Measurements from ENCODE around the gene RBP3. TPM values are rescaled to one million over a fixed set of nuclear protein-coding genes. Genes with fewer than 3 reads are reported as not detected.

The RBP3 gene
- total and polyA plus RNA-seq, 9 donors, result not detected

- no peak for DNase-seq
- intact Hi-C loops (cut with DNase I), result no loop called here
- 67 to 90% (median 87%) methylated on average over 4 of the region's 4 CpGs for WGBS, 3 donors
These were observed 11.7 kb downstream of the RBP3 start for GRCh38 chr10:47359626-47360418.

DNA sequence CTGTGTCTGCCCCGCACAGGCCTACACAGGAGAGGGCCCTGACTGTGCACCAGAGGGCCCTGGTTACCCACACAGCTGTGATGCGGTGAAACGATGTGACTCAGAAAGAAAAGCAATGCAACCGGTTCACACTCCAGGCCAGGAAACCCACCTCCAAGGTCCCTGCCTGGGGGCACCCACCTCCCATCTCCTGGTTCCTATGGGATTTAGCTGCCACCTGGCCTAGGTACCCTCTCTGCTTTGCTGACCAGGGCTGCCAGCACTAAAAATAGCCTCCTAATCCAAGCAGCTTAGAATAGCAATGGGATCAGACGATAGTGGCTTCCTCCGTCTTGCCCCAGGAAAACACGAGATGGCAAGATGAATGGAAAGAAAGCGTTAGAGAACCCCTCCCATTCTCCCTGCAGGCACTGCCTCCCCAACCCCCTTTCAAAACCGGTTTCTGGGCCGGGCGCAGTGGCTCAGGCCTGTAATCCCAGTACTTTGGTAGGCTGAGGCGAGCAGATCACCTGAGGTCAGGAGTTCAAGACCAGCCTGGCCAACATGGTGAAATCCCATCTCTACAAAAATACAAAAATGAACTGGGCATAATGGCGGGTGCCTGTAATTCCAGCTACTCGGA lies 12.4 kb downstream of the RBP3 start:
- intact Hi-C loops (cut with DNase I), result no loop called here

More at GRCh38 chr10:47359626-47360418, 11.7 kb downstream of the RBP3 start:
- no peaks in the 10 kb centered on the region for H3K36me3 ChIP-seq
- H3K4me3 ChIP-seq, result no peak overlapping the region
- H3K27me3 ChIP-seq, result no peaks in the 10 kb centered on the region
- H3K4me1 ChIP-seq (ENCODE audit: insufficient read depth), result no peaks in the 10 kb centered on the region
- H3K27ac ChIP-seq, result no peak overlapping the region
- TF ChIP-seq EP300 (IDR thresholded peaks at IDR 0.05) (no peak), POLR2A (IDR thresholded peaks at IDR 0.05) (no peak)
- TF ChIP-seq, protein P1, sequence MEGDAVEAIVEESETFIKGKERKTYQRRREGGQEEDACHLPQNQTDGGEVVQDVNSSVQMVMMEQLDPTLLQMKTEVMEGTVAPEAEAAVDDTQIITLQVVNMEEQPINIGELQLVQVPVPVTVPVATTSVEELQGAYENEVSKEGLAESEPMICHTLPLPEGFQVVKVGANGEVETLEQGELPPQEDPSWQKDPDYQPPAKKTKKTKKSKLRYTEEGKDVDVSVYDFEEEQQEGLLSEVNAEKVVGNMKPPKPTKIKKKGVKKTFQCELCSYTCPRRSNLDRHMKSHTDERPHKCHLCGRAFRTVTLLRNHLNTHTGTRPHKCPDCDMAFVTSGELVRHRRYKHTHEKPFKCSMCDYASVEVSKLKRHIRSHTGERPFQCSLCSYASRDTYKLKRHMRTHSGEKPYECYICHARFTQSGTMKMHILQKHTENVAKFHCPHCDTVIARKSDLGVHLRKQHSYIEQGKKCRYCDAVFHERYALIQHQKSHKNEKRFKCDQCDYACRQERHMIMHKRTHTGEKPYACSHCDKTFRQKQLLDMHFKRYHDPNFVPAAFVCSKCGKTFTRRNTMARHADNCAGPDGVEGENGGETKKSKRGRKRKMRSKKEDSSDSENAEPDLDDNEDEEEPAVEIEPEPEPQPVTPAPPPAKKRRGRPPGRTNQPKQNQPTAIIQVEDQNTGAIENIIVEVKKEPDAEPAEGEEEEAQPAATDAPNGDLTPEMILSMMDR (IDR thresholded peaks at IDR 0.05), result no peak
- no peaks in the 10 kb centered on the region for H3K9me3 ChIP-seq

GRCh38 chr10:47361293-47361692 lies 13.1 kb downstream of the RBP3 start:
- TF ChIP-seq POLR2A (IDR thresholded peaks at IDR 0.05) (no peak), EP300 (IDR thresholded peaks at IDR 0.05) (no peak)
- TF ChIP-seq, protein P1 (IDR thresholded peaks at IDR 0.05), result no peak
- H3K27me3 ChIP-seq, result no peaks in the 10 kb centered on the region
- H3K27ac ChIP-seq, result no peak overlapping the region
- H3K9me3 ChIP-seq, result no peaks in the 10 kb centered on the region
- 55 to 58% (median 57%) methylated on average over 9 of the region's 9 CpGs for WGBS, 3 donors
- H3K4me3 ChIP-seq, result no peak overlapping the region
- no peaks in the 10 kb centered on the region for H3K4me1 ChIP-seq (ENCODE audit: insufficient read depth)
- intact Hi-C loops (cut with DNase I), result no loop called here
- DNase-seq, result no peak
- no peaks in the 10 kb centered on the region for H3K36me3 ChIP-seq

More for the DNA sequence above, 12.4 kb downstream of the RBP3 start:
- WGBS, 3 donors, result 86 to 90% (median 90%) methylated on average over 14 of the region's 14 CpGs
- H3K9me3 ChIP-seq, result no peaks in the 10 kb centered on the region
- no peak for DNase-seq
- TF ChIP-seq, protein P1 (IDR thresholded peaks at IDR 0.05), result no peak
- no peak for TF ChIP-seq POLR2A (IDR thresholded peaks at IDR 0.05)
- no peak for TF ChIP-seq EP300 (IDR thresholded peaks at IDR 0.05)
- no peaks in the 10 kb centered on the region for H3K4me1 ChIP-seq (ENCODE audit: insufficient read depth)
- no peak overlapping the region for H3K4me3 ChIP-seq
- no peaks in the 10 kb centered on the region for H3K36me3 ChIP-seq
- no peaks in the 10 kb centered on the region for H3K27me3 ChIP-seq
- H3K27ac ChIP-seq, result no peak overlapping the region

GRCh38 chr10:47362199-47362598 lies 14.0 kb downstream of the RBP3 start:
- Histone ChIP-seq H3K36me3 (no peaks in the 10 kb centered on the region), H3K27ac (no peak overlapping the region), H3K27me3 (no peaks in the 10 kb centered on the region), H3K9me3 (no peaks in the 10 kb centered on the region), H3K4me1 (ENCODE audit: insufficient read depth) (no peaks in the 10 kb centered on the region), H3K4me3 (no peak overlapping the region)
- 79 to 91% (median 91%) methylated on average over 3 of the region's 3 CpGs for whole genome bisulfite sequencing, 3 donors
- intact Hi-C loops (cut with DNase I), result no loop called here
- DNase-seq, result no peak
- no peak for TF ChIP-seq EP300 (IDR thresholded peaks at IDR 0.05)
- TF ChIP-seq, protein P1 (IDR thresholded peaks at IDR 0.05), result no peak
- TF ChIP-seq POLR2A (IDR thresholded peaks at IDR 0.05), result no peak

Measured in ovary (tissue), 9 donors.